ENCODE measurements around the gene SLC15A1. TPM values are rescaled to one million over a fixed set of nuclear protein-coding genes. Genes with fewer than 3 reads are reported as not detected.

SLC15A1 gene
- total and polyA plus RNA-seq, 8 donors: 0.15 to 9.9 (median 0.19) TPM; not detected in 5

DNA sequence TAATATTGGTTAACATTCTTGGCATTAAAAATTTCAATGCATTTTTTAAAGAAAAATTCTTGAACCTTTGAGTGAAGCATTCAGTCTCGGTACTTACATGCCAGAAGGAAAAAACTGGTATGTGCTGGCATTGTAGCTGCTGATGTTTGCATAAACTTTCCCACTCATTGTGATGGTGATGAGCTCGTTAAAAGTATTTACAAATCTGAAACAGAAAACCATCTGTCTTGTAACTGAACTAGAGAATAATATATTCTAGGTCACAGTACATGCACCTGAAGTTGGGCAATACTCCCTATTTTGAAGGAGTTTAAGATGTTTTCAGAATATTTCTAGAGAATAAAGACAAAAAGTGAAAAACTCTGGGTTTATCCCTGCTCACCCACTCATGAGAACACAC is 64.1 kb downstream of the SLC15A1 start:
- no peak for DNase-seq
- no peaks in the 10 kb centered on the region for H3K36me3 ChIP-seq
- H3K9me3 ChIP-seq: no peaks in the 10 kb centered on the region
- H3K27me3 ChIP-seq: no peaks in the 10 kb centered on the region
- TF ChIP-seq POLR2AphosphoS5 (IDR thresholded peaks at IDR 0.05) (no peak), EP300 (IDR thresholded peaks at IDR 0.05) (no peak), CTCF (IDR thresholded peaks at IDR 0.05) (no peak), POLR2A (IDR thresholded peaks at IDR 0.05) (no peak)
- H3K4me1 ChIP-seq: no peaks in the 10 kb centered on the region
- H3K4me3 ChIP-seq: no peak overlapping the region
- no peak overlapping the region for H3K27ac ChIP-seq
- intact Hi-C loops (cut with DNase I; ENCODE audit: low total_unique reads): no loop called here
- 50 to 58% (median 55%) methylated on average over 2 of the region's 2 CpGs for WGBS, 5 donors

GRCh38 chr13:98687319-98687718 is 65.2 kb downstream of the SLC15A1 start:
- Histone ChIP-seq H3K27ac (no peak overlapping the region), H3K4me3 (no peak overlapping the region), H3K4me1 (no peaks in the 10 kb centered on the region), H3K27me3 (no peaks in the 10 kb centered on the region), H3K9me3 (no peaks in the 10 kb centered on the region), H3K36me3 (no peaks in the 10 kb centered on the region)
- DNase-seq: no peak
- 82 to 88% (median 86%) methylated on average over 5 of the region's 5 CpGs for WGBS, 5 donors
- TF ChIP-seq CTCF (IDR thresholded peaks at IDR 0.05) (no peak), POLR2AphosphoS5 (IDR thresholded peaks at IDR 0.05) (no peak), EP300 (IDR thresholded peaks at IDR 0.05) (no peak), POLR2A (IDR thresholded peaks at IDR 0.05) (no peak)
- intact Hi-C loops (cut with DNase I; ENCODE audit: low total_unique reads): no loop called here

DNA sequence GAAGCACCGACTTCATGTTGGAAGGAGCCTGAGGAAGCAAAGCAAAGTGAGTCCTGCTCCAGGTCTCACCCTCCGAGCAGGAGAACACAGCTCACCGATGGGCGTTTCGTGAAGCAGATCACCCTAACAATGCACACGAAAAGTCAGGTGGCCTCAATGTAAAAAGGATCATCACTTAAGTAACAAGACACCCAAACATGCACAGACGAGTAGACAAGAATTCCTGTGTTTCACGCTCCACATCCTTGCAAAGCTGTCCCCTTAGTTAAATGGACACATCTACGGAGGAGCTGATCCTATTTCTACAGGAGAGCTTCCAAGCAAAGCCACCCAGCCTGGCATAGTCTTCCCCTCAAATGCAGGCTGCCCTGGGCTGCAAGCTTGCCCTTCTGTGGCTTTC is 66.2 kb downstream of the SLC15A1 start:
- H3K36me3 ChIP-seq: no peaks in the 10 kb centered on the region
- H3K4me1 ChIP-seq: no peaks in the 10 kb centered on the region
- no peak overlapping the region for H3K4me3 ChIP-seq
- intact Hi-C loops (cut with DNase I; ENCODE audit: low total_unique reads): no loop called here
- WGBS, 5 donors: 87 to 91% (median 90%) methylated on average over 9 of the region's 9 CpGs
- H3K27me3 ChIP-seq: no peaks in the 10 kb centered on the region
- no peak for DNase-seq
- no peak overlapping the region for H3K27ac ChIP-seq
- H3K9me3 ChIP-seq: no peaks in the 10 kb centered on the region
- TF ChIP-seq CTCF (IDR thresholded peaks at IDR 0.05) (no peak), POLR2AphosphoS5 (IDR thresholded peaks at IDR 0.05) (no peak), POLR2A (IDR thresholded peaks at IDR 0.05) (no peak), EP300 (IDR thresholded peaks at IDR 0.05) (no peak)

DNA sequence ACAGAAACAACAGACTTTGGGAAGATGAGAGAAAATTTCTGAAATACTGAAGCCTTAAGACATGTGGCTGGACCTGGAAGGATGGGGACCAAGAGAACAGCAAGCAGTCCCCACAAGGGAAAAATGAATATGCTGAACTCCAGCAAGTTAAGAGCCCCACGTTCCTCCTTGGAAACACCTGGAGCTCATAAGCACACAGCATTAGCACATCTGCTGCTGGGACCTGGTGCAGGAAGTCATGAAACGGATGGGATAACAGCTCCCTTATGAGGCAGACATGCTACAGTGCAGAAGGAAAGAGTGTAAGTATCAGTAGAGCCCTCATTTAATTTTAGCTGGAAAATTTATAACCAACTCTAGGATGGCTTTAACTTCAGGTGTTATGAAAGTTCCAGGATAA is 67.3 kb downstream of the SLC15A1 start:
- DNase-seq: no peak
- no peaks in the 10 kb centered on the region for H3K4me1 ChIP-seq
- intact Hi-C loops (cut with DNase I; ENCODE audit: low total_unique reads): no loop called here
- H3K36me3 ChIP-seq: no peaks in the 10 kb centered on the region
- WGBS, 5 donors: 42 to 71% (median 67%) methylated on average over 2 of the region's 2 CpGs
- no peak overlapping the region for H3K27ac ChIP-seq
- H3K27me3 ChIP-seq: no peaks in the 10 kb centered on the region
- no peaks in the 10 kb centered on the region for H3K9me3 ChIP-seq
- H3K4me3 ChIP-seq: no peak overlapping the region
- TF ChIP-seq POLR2AphosphoS5 (IDR thresholded peaks at IDR 0.05) (no peak), POLR2A (IDR thresholded peaks at IDR 0.05) (no peak), CTCF (IDR thresholded peaks at IDR 0.05) (no peak), EP300 (IDR thresholded peaks at IDR 0.05) (no peak)
